ENCODE results near the gene DCST1.

Gene DCST1

DNA sequence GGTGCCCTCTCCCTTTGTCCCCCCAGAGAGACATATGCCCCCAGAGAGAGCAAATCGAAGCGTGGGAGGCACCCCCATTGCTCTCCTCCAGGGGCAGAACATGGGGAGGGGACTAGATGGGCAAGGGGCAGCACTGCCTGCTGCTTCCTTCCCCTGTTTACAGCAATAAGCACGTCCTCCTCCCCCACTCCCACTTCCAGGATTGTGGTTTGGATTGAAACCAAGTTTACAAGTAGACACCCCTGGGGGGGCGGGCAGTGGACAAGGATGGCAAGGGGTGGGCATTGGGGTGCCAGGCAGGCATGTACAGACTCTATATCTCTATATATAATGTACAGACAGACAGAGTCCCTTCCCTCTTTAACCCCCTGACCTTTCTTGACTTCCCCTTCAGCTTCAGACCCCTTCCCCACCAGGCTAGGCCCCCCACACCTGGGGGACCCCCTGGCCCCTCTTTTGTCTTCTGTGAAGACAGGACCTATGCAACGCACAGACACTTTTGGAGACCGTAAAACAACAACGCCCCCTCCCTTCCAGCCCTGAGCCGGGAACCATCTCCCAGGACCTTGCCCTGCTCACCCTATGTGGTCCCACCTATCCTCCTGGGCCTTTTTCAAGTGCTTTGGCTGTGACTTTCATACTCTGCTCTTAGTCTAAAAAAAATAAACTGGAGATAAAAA lies 53.4 kb downstream of the DCST1 start:
- DNase-seq (ENCODE audit: low spot score): no peak

DNA sequence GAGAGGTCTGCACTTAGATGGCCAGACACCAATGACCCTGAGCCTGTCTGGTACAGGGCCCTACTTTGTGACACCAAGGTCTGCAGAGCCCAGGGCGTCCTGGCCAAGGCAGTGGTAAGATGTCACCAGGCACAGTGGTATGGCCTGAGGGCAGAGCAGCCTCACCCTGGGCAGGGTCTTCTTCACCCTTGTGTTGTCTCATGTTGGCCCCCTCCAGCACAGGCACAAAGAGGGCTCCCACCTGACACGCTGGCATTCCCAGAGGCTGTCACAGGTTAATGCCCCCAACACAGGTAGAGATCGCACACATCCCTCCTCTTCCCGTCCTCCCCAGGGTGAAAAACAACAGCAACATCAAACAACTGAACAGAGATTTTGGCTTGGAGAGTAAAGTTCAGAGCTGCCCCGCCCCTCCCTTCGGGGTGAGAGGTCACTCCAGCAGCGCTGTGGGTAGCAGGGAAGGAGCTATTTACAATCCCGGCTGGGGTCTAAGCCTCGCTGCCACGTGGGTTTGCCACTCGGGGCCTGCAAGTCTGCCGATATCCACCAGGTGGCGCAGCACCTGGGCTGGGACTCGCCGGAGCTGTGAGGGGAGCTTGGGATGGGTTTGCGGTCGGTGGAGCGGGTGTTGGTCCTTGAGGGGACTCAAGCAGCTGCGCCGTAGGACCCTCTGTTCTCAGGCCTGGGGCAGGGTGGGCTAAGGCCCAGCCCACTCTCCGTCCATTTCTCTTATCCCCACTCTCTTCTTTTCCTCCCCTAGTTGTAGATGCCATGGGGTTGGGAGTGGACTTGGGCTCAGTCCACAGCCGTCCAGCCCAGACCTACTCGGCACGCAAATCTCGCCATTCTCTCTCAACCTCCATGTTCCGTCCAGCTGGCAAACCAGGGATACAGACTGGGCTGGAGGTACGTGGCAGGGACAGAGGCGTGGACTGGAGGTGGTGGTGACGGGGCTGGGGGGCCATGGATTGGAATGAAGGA lies 57.7 kb downstream of the DCST1 start:
- peak; percentile 82 for DNase-seq (ENCODE audit: low spot score)

DNA sequence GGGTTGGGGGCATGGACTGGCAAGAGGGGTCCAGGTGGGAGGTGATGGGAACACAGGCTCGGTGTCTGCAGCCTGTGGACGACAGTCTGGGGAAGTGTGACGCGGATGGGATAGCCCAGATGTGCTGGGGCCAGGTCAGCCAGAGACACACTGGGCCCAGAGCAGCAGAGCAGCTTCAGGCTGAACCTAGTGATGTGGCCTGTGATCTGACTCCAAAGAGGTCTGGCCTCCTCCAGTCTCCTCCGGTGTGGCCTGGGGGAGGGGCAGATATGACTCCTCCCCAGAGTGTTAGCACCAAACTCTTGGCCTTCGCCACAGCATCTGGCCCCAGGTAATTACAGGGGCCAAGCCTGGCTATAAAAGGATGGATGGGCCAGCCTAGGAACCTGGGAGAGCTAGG lies 58.5 kb downstream of the DCST1 start:
- DNase-seq (ENCODE audit: low spot score): no peak

DNA sequence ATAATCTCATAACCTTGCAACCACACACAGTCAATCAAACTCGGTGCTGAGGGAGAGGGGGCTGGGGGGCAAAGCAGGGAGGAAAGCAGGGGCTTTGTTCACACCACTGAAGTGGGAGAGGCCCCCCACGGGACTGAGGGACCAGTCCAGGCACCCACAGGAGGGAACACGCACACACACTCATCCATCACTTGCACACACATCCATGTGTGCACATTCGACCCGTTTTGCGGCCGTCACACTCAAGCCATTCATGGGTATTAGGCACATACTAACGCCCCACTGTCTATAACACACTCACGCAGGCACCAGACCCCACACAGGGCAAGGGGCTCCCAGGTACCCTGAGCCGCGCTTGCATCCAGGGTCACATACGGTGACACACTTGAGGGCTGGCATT lies 59.0 kb downstream of the DCST1 start:
- no peak for DNase-seq (ENCODE audit: low spot score)

DNA sequence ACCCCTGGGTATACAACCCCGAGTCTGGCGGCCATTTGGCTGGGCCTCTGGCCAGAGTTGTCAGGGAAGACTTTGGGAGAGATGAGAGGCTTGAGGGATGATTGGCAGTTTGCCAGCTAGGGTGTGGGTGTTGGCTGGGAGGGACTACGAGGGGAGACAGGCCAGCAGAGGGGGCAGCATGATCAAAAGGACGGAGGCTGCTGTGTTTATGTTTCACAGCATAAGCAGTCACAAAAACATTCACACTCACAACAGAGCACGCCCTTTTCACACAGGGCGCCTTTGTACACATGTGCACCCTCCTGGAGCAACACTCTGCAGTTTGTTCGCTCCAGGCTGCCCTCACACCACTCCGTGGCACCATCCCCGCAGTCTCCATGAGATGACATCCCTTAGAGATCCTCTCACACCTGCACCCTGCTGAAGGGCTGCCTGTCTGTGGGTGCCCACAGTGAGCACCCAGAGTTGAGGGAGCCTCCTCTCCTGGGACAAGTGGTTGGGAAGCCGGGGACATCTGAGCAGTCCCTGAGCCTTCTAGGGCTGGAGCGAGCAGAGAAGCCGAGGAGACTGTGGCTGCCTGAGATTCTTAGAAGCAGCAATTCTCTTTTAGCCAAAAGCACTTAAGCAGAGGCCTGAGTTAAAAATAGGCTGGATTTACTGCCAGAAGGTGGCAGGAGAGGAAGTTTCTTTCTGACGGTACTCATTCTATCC lies 60.4 kb downstream of the DCST1 start:
- no peak for DNase-seq (ENCODE audit: low spot score)

DNA sequence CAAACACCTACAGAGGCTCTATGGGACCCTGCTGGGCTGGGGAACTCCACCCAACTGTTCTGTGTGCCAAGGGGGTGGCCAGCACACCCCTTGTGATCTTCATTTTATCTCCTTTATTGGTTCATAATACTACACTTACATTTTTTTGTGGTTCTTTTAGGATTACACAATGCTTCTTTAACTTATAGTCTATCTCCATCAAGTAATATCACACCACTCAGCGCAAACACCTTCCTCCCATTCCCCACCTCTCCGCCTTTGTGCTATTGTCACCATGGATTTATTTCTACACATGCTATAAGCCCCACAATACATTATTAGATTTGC lies 61.0 kb downstream of the DCST1 start:
- DNase-seq (ENCODE audit: low spot score): no peak

DNA sequence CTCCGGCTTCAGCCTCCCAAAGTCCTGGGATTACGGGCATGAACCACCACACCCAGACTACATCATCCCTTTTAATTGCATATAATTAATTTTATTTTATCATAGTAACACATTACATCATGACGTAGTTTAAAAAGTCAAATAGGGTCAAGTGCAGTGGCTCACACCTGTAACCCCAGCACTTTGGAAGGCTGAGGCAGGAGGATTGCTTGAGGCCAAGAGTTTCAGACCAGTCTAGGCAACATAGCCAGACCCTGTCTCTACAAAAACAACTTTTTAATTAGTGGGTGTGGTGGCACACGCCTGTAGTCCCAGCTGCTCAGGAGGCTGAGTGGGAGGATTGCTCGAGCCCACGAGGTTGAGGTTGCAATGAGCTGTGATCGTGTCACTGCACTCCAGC lies 65.7 kb downstream of the DCST1 start:
- no peak for DNase-seq (ENCODE audit: low spot score)

All from CD4-positive, alpha-beta T cell treated with Interleukin-15 for 4 hours (primary cell).